Pericardium fibroblast (primary cell): ENCODE measurements around the gene AADACL4. TPM values are rescaled to one million over a fixed set of nuclear protein-coding genes. Genes with fewer than 3 reads are reported as not detected.

ENCODE experiments used
- total RNA-seq: library from RNA; depleted of rRNA; stranded (reverse); fragments of >200 nt; gene quantifications from 2 replicates; pipeline ENCODE4 v1.2.3, GENCODE V29; 2015

AADACL4 gene
- total RNA-seq, result 0.58 TPM in 1 of 2 replicates, not detected in the other

DNA sequence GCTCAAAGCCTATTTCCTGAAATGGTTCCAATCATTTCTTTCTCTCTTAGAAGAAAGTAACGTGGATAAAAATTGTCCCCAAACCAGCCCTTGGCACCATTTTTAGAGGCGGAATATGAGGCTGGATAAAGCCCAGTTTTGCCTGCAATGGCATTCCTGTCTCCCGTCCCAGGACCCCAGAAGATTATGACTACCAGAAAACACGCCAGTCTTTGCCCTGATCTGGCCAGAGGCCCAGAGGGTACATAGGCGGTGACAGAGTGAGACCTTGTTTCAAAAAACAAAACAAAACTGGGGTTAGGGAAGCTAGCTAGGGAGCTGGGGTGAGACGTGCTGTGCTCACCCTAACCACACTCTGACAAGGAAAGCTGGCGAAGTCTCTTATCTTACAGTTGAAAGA, at the start of gene AADACL4:
Gene AADACL4, plus strand, starts transcription at position 301 of the 400 bp plus-strand sequence. CDS start 462 bp downstream, outside the sequence.

GRCh38 chr1:12617901-12618660, 25.8 kb upstream of the AADACL4 start, which contains the start of gene DHRS3:
DHRS3 (minus strand) TSS chr1:12618210; CDS start chr1:12617348, 862 bp downstream.

GRCh38 chr1:12715896-12716437, 72.1 kb downstream of the AADACL4 start, which contains the start of gene AADACL3:
AADACL3 (plus strand) TSS chr1:12716110; CDS start chr1:12716177, 67 bp downstream.

Other genes starting within 250 kb of the AADACL4 start
- 66.5 and 71.6 TPM in 2 replicates for gene DHRS3, start 25.9 kb upstream of the AADACL4 start, total RNA-seq
- not detected in 2 replicates for gene AADACL3, start 72.0 kb downstream of the AADACL4 start, total RNA-seq
- gene CFAP107, start 102.1 kb downstream of the AADACL4 start, total RNA-seq, result not detected in 2 replicates
- not detected in 2 replicates for gene PRAMEF12, start 129.7 kb downstream of the AADACL4 start, total RNA-seq
- not detected in 2 replicates for gene PRAMEF1, start 147.3 kb downstream of the AADACL4 start, total RNA-seq
- gene PRAMEF11, start 187.3 kb downstream of the AADACL4 start, total RNA-seq, result not detected in 2 replicates
- gene HNRNPCL1, start 204.6 kb downstream of the AADACL4 start, total RNA-seq, result not detected in 2 replicates
- not detected in 2 replicates for gene PRAMEF2, start 213.0 kb downstream of the AADACL4 start, total RNA-seq
- not detected in 2 replicates for gene PRAMEF4, start 242.1 kb downstream of the AADACL4 start, total RNA-seq